Nephron progenitor cell (in vitro differentiated cells): ENCODE measurements around the gene HOXD11.
A peak's percentile ranks its signal among the peaks of the same experiment; 100 is the strongest.

Source experiments
- DNase-seq: peaks from one replicate; pipeline ENCODE4 v3.0.0; 2021
- H3K27ac Mint-ChIP-seq: 2 replicates; pipeline ENCODE4 v1.8.0; 2021; ENCODE audit warnings: mild to moderate bottlenecking, moderate library complexity, mixed read lengths
- H3K27me3 Mint-ChIP-seq: 2 replicates; pipeline ENCODE4 v1.8.0; 2021; ENCODE audit warnings: mild to moderate bottlenecking, low read depth, mixed read lengths; ENCODE audit not compliant: poor library complexity
- H3K36me3 Mint-ChIP-seq: 2 replicates; pipeline ENCODE4 v1.8.0; 2021; ENCODE audit warnings: low read depth, mixed read lengths
- H3K4me1 Mint-ChIP-seq: 2 replicates; pipeline ENCODE4 v1.8.0; 2021; ENCODE audit warnings: mixed read lengths
- H3K4me3 Mint-ChIP-seq: 2 replicates; pipeline ENCODE4 v1.8.0; 2021; ENCODE audit warnings: mild to moderate bottlenecking, moderate library complexity, mixed read lengths
- H3K9me3 Mint-ChIP-seq: 2 replicates; pipeline ENCODE4 v1.8.0; 2021; ENCODE audit warnings: mild to moderate bottlenecking, moderate library complexity, mixed read lengths
- TF ChIP-seq, protein P1 (sequence below): fragments of 200-600 bp; sonication (generic); IDR thresholded peaks from 2 replicates; pipeline ENCODE4 v1.5.0; 2021; ENCODE audit warnings: antibody characterized with exemption

Gene HOXD11

DNA sequence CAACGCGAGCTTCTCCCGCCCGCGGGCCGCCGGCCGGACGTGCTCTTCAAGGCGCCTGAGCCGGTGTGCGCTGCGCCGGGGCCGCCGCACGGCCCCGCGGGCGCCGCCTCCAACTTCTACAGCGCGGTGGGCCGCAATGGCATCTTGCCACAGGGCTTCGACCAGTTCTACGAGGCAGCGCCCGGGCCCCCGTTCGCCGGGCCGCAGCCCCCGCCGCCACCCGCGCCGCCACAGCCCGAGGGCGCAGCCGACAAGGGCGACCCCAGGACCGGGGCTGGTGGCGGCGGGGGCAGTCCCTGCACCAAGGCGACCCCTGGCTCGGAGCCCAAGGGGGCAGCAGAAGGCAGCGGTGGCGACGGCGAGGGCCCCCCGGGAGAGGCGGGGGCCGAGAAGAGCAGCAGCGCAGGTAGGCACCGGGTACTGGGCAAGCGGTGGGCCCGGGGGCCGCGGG is 676 bp downstream of the HOXD11 start:
- Mint-ChIP-seq H3K9me3 (no peaks in the 10 kb centered on the region), H3K4me1 (peaks cover 72% of the 10 kb centered on the region), H3K27ac (no peak overlapping the region), H3K36me3 (no peaks in the 10 kb centered on the region), H3K4me3 (peak overlapping the region; percentile 86), H3K27me3 (peaks cover 90% of the 10 kb centered on the region)
- no peak for DNase-seq
- TF ChIP-seq, protein P1, sequence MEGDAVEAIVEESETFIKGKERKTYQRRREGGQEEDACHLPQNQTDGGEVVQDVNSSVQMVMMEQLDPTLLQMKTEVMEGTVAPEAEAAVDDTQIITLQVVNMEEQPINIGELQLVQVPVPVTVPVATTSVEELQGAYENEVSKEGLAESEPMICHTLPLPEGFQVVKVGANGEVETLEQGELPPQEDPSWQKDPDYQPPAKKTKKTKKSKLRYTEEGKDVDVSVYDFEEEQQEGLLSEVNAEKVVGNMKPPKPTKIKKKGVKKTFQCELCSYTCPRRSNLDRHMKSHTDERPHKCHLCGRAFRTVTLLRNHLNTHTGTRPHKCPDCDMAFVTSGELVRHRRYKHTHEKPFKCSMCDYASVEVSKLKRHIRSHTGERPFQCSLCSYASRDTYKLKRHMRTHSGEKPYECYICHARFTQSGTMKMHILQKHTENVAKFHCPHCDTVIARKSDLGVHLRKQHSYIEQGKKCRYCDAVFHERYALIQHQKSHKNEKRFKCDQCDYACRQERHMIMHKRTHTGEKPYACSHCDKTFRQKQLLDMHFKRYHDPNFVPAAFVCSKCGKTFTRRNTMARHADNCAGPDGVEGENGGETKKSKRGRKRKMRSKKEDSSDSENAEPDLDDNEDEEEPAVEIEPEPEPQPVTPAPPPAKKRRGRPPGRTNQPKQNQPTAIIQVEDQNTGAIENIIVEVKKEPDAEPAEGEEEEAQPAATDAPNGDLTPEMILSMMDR, result no peak

DNA sequence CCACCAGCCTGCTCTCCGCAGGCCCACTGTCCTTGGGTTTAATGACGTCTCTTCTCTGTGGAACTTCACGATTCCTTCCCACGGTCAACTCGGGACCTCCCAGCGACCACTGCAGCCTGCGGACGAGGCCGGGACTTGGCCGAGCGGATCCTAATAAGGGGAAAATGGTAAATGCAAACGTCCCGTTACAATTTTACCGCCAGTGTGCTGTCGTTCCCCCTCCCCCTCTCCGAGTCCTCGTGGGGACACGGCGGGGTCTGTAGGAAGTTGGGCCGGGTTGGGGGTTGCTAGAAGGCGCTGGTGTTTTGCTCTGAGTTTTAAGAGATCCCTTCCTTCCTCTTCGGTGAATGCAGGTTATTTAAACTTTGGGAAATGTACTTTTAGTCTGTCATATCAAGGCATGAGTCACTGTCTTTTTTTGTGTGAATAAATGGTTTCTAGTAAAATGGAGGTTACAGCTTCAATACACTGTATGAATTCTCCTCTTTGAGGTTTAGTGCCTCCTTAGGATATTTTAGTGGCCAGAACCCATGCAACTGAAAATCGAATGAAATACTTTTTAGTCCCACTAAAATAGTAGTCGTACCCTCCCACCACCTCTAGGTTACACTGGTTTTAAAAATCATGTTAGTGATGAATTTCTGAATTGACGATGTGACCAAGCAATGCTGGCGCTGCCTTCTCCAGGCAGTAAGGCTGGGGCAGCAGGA is 2.3 kb downstream of the HOXD11 start:
- DNase-seq, result peak; percentile 21
- H3K4me1 Mint-ChIP-seq, result peaks cover 80% of the 10 kb centered on the region
- TF ChIP-seq, protein P1, result no peak
- H3K36me3 Mint-ChIP-seq, result no peaks in the 10 kb centered on the region
- peak overlapping the region; percentile 63 for H3K27ac Mint-ChIP-seq
- H3K27me3 Mint-ChIP-seq, result peaks cover 90% of the 10 kb centered on the region
- no peaks in the 10 kb centered on the region for H3K9me3 Mint-ChIP-seq
- H3K4me3 Mint-ChIP-seq, result peak overlapping the region; percentile 86

DNA sequence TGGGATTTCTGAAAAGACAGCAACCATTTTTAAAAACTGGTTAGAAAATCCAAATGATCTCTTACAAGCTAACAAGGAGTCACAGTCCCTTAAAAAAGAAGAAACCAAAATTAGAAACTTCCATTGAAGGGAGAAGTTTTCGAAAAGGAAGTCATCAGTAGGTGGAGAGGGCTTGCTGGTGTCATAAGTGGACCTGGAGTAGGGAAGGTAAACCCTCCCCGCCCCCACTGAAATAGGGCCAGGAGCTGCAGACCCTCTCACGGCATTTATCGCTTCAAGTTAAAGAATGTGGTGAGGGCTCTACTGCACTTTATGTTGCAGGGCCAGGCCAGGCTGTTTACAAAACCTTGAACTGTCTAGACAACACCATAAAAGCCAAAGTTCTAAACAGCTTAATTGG is 2.9 kb downstream of the HOXD11 start:
- peak overlapping the region; percentile 63 for H3K27ac Mint-ChIP-seq
- H3K27me3 Mint-ChIP-seq, result peaks cover 90% of the 10 kb centered on the region
- peaks cover 80% of the 10 kb centered on the region for H3K4me1 Mint-ChIP-seq
- TF ChIP-seq, protein P1, result no peak
- peak overlapping the region; percentile 86 for H3K4me3 Mint-ChIP-seq
- no peaks in the 10 kb centered on the region for H3K9me3 Mint-ChIP-seq
- no peaks in the 10 kb centered on the region for H3K36me3 Mint-ChIP-seq
- peak; percentile 38 for DNase-seq

DNA sequence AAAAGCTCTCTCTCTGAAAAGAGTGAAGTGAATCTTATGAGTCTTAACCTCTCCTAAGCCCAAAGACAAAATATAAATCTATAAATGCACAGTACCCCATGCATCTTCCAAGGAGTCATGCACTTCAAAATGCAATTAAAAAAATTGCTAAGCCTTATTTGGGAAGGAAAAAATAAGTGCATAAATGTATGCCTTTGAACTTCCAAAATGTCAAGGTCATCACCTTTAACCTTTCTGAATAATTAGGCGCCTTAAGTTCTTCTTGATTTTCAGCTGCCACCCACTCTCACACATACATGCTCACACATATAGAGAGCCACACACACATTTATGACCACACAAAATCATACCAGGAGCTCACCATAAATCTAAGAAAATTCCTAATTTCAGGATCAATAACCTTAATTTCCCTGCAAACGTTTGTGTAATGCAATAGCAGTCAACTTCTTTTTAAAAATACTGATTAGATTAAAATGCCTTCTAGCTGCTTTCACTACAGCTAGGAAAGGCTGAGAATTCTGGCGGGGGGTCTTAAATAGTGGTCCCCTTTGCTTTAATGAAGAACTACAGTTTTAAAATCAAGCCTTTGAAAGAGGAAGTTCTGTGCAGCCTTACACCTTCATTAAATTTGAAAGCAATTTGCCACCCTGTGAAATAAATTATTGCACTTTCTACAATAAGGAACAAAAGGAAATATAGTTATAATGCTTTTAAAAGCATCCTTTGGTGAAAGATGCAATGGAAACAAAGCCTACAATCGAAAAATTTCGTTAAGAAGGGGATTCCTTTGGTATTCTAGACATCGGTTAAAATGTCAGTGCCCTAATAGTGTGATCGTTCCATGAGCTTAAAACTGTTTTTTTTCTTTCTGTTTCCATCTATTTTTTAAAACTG is 3.6 kb downstream of the HOXD11 start:
- H3K36me3 Mint-ChIP-seq, result no peaks in the 10 kb centered on the region
- no peaks in the 10 kb centered on the region for H3K9me3 Mint-ChIP-seq
- TF ChIP-seq, protein P1, result no peak
- H3K4me1 Mint-ChIP-seq, result peaks cover 77% of the 10 kb centered on the region
- peak overlapping the region; percentile 68 for H3K27ac Mint-ChIP-seq
- H3K27me3 Mint-ChIP-seq, result peaks cover 89% of the 10 kb centered on the region
- H3K4me3 Mint-ChIP-seq, result peak overlapping the region; percentile 86
- DNase-seq, result no peak

DNA sequence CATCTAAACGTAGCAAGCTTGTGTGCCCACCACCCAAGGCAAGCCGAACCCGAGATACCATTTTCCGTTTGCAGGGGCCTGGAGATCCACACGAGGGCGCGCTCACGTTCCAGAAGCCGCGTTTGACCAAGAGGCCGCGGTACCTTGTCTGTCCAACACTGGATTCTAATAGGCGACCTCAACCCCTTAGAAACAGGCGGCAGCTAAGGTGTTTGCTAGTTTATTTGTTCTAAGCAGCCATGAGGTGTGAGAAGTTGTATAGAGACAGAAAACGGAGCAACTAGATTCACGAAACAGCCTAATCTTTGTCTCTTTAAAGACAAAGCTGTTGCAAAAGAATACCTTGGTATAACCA is 4.2 kb downstream of the HOXD11 start:
- H3K36me3 Mint-ChIP-seq, result no peaks in the 10 kb centered on the region
- H3K9me3 Mint-ChIP-seq, result no peaks in the 10 kb centered on the region
- peak overlapping the region; percentile 68 for H3K27ac Mint-ChIP-seq
- H3K4me3 Mint-ChIP-seq, result peak overlapping the region; percentile 86
- TF ChIP-seq, protein P1, result peak; percentile 75
- peak; percentile 83 for DNase-seq
- peaks cover 88% of the 10 kb centered on the region for H3K27me3 Mint-ChIP-seq
- peaks cover 76% of the 10 kb centered on the region for H3K4me1 Mint-ChIP-seq
